ENCODE results near the gene OSBPL3.
"Not testable (repeated sequence)": the region's sequence is repeated elsewhere in the genome, so short reads cannot be mapped to it uniquely, and the experiment has no call there.

The OSBPL3 gene

GRCh38 chr7:24979863-24980533, at the start of gene OSBPL3:
TSS of gene OSBPL3 (minus strand) at chr7:24980178. CDS start at chr7:24892472, 87,706 bp downstream.
- peak; percentile 95 for DNase-seq

- no peak for DNase-seq
These were observed 49.1 kb upstream of the OSBPL3 start for GRCh38 chr7:25029075-25029474.

- peak; percentile 29 for DNase-seq
These were observed 48.5 kb upstream of the OSBPL3 start for GRCh38 chr7:25028370-25029021.

GRCh38 chr7:25026156-25026555, 46.2 kb upstream of the OSBPL3 start:
- DNase-seq, result no peak

- DNase-seq, result no peak
These were observed 45.3 kb upstream of the OSBPL3 start for GRCh38 chr7:25025218-25025671.

- DNase-seq, result no peak
These were observed 44.1 kb upstream of the OSBPL3 start for GRCh38 chr7:25024066-25024465.

GRCh38 chr7:25017671-25018070, 37.7 kb upstream of the OSBPL3 start:
- not testable (repeated sequence) for DNase-seq

- no peak for DNase-seq
These were observed 34.8 kb upstream of the OSBPL3 start for GRCh38 chr7:25014756-25015155.

- DNase-seq, result not testable (repeated sequence)
These were observed 32.7 kb upstream of the OSBPL3 start for GRCh38 chr7:25012710-25013109.

- no peak for DNase-seq
These were observed 32.3 kb upstream of the OSBPL3 start for GRCh38 chr7:25012254-25012653.

GRCh38 chr7:25009257-25009656, 29.3 kb upstream of the OSBPL3 start:
- DNase-seq, result no peak

- no peak for DNase-seq
These were observed 27.7 kb upstream of the OSBPL3 start for GRCh38 chr7:25007668-25008067.

GRCh38 chr7:25006276-25006675, 26.3 kb upstream of the OSBPL3 start:
- no peak for DNase-seq

GRCh38 chr7:25005658-25006057, 25.7 kb upstream of the OSBPL3 start:
- no peak for DNase-seq

GRCh38 chr7:25002786-25003185, 22.8 kb upstream of the OSBPL3 start:
- no peak for DNase-seq

GRCh38 chr7:24995466-24995865, 15.5 kb upstream of the OSBPL3 start:
- DNase-seq, result no peak

GRCh38 chr7:24992314-24992713, 12.3 kb upstream of the OSBPL3 start:
- no peak for DNase-seq

- no peak for DNase-seq
These were observed 11.4 kb upstream of the OSBPL3 start for GRCh38 chr7:24991353-24991752.

- no peak for DNase-seq
These were observed 7.4 kb upstream of the OSBPL3 start for GRCh38 chr7:24987331-24987842.

GRCh38 chr7:24982917-24983316, 2.9 kb upstream of the OSBPL3 start:
- no peak for DNase-seq

- DNase-seq, result peak; percentile 56
These were observed 1.4 kb upstream of the OSBPL3 start for GRCh38 chr7:24981171-24981951.

- DNase-seq, result peak; percentile 46
These were observed 674 bp upstream of the OSBPL3 start for GRCh38 chr7:24980534-24981170.

- peak; percentile 77 for DNase-seq
These were observed 512 bp downstream of the OSBPL3 start for GRCh38 chr7:24979470-24979862.

Data from activated CD8-positive, alpha-beta memory T cell treated with anti-CD3 and anti-CD28 coated beads, Interleukin-2, amount 50 U/mL, for 4 hours (primary cell).